ENCODE data around the gene SCRN2.

Gene SCRN2

GRCh38 chr17:47840742-47841487, at the start of gene SCRN2:
TSS of gene SCRN2 (minus strand) at chr17:47841273. CDS start at chr17:47840843, 430 bp downstream.
- DNase-seq (ENCODE audit: low read depth): peak; percentile 82

- DNase-seq (ENCODE audit: low read depth): peak; percentile 90
These were observed 48.9 kb upstream of the SCRN2 start for GRCh38 chr17:47889734-47890529.

GRCh38 chr17:47888293-47888692, 47.2 kb upstream of the SCRN2 start:
- DNase-seq (ENCODE audit: low read depth): no peak

GRCh38 chr17:47884905-47885730, 44.0 kb upstream of the SCRN2 start:
- no peak for DNase-seq (ENCODE audit: low read depth)

- DNase-seq (ENCODE audit: low read depth): no peak
These were observed 43.3 kb upstream of the SCRN2 start for GRCh38 chr17:47884427-47884740.

GRCh38 chr17:47883589-47884426, 42.7 kb upstream of the SCRN2 start:
- no peak for DNase-seq (ENCODE audit: low read depth)

- no peak for DNase-seq (ENCODE audit: low read depth)
These were observed 41.9 kb upstream of the SCRN2 start for GRCh38 chr17:47882695-47883588.

GRCh38 chr17:47882247-47882646, 41.2 kb upstream of the SCRN2 start:
- DNase-seq (ENCODE audit: low read depth): no peak

- no peak for DNase-seq (ENCODE audit: low read depth)
These were observed 38.8 kb upstream of the SCRN2 start for GRCh38 chr17:47879776-47880454.

- DNase-seq (ENCODE audit: low read depth): no peak
These were observed 38.0 kb upstream of the SCRN2 start for GRCh38 chr17:47879028-47879585.

- no peak for DNase-seq (ENCODE audit: low read depth)
These were observed 37.3 kb upstream of the SCRN2 start for GRCh38 chr17:47878203-47879027.

GRCh38 chr17:47877368-47878034, 36.4 kb upstream of the SCRN2 start:
- no peak for DNase-seq (ENCODE audit: low read depth)

- DNase-seq (ENCODE audit: low read depth): no peak
These were observed 34.2 kb upstream of the SCRN2 start for GRCh38 chr17:47875011-47875985.

- no peak for DNase-seq (ENCODE audit: low read depth)
These were observed 32.4 kb upstream of the SCRN2 start for GRCh38 chr17:47873200-47874090.

GRCh38 chr17:47872651-47873161, 31.6 kb upstream of the SCRN2 start:
- no peak for DNase-seq (ENCODE audit: low read depth)
